Lung (tissue), 12 donors: ENCODE results near the gene TAF11L2. TPM values are rescaled to one million over a fixed set of nuclear protein-coding genes. Genes with fewer than 3 reads are reported as not detected.
"Not testable (repeated sequence)": the region's sequence is repeated elsewhere in the genome, so short reads cannot be mapped to it uniquely, and the experiment has no call there.

Source experiments
- ATAC-seq: fragments of 200-7000 bp; cut with Tn5 transposase; one replicate; pipeline ENCODE4 v1.9.1; 2020; ENCODE audit warnings: moderate number of reproducible peaks; ENCODE audit not compliant: insufficient read depth, low FRiP score
- DNase-seq, 3 donors: peaks; one replicate each; pipeline ENCODE4 v3.0.0-alpha.2; 2013 to 2017
- H3K27ac ChIP-seq, 2 donors: one replicate each; pipeline ENCODE4 v1.5.1; 2013; ENCODE audit warnings: mild to moderate bottlenecking in 2 of 2, moderate library complexity in 2 of 2, control low read depth in 1 of 2, inconsistent platforms in 1 of 2, low read depth in 1 of 2, low read length in 1 of 2
- H3K27me3 ChIP-seq, 3 donors: one replicate each; pipeline ENCODE4 v1.5.1; 2013; ENCODE audit warnings: low read length in 2 of 3; ENCODE audit not compliant: control insufficient read depth in 3 of 3, insufficient read depth in 3 of 3
- H3K36me3 ChIP-seq, 4 donors: one replicate each; pipeline ENCODE4 v1.5.1; 2013; ENCODE audit warnings: low read length in 4 of 4, mild to moderate bottlenecking in 1 of 4, moderate library complexity in 1 of 4; ENCODE audit not compliant: control insufficient read depth in 4 of 4, insufficient read depth in 4 of 4
- H3K4me1 ChIP-seq, 5 donors: one replicate each; pipeline ENCODE4 v1.5.1; 2013; ENCODE audit warnings: low read length in 5 of 5, mild to moderate bottlenecking in 2 of 5, moderate library complexity in 1 of 5; ENCODE audit not compliant: control insufficient read depth in 5 of 5, insufficient read depth in 5 of 5
- H3K4me3 ChIP-seq: one replicate; pipeline ENCODE4 v1.5.1; 2013; ENCODE audit warnings: mild to moderate bottlenecking, control low read depth, moderate library complexity
- H3K9ac ChIP-seq, 2 donors: one replicate each; pipeline ENCODE4 v1.5.1; 2013; ENCODE audit warnings: low read length in 2 of 2, control low read depth in 1 of 2; ENCODE audit not compliant: insufficient read depth in 1 of 2
- H3K9me3 ChIP-seq, 4 donors: one replicate each; pipeline ENCODE4 v1.5.1; 2013; ENCODE audit warnings: low read length in 3 of 4, mild to moderate bottlenecking in 1 of 4, moderate library complexity in 1 of 4; ENCODE audit not compliant: control insufficient read depth in 4 of 4, insufficient read depth in 3 of 4
- WGBS, 2 donors: extraction: QIAGEN DNeasy Blood & Tissue Kit; methylation state at CpG; one replicate each; pipeline ENCODE4 v1.1.7; 2013; 5-methylcytosine and 5-hydroxymethylcytosine counted together
- polyA plus RNA-seq, 2 donors: library from polyadenylated mRNA; stranded (reverse); fragments of 200-250 nt; gene quantifications; one replicate each; pipeline ENCODE4 v1.2.1, GENCODE V29; 2013
- total RNA-seq, 2 donors: library from RNA; depleted of rRNA in 1 of 2; stranded (reverse); fragments of >200 nt in 1 of 2; gene quantifications; one replicate each; pipeline ENCODE4 v1.2.1, GENCODE V29; 2014 to 2021
- TF ChIP-seq, protein P1 (sequence below): IDR thresholded peaks from 2 replicates; pipeline ENCODE4 v1.5.1; 2012; ENCODE audit warnings: mild to moderate bottlenecking; ENCODE audit errors: control extremely low read depth, extremely low read depth
- donor health status: control.
- donor health status: control.
- donor health status: Bipolar disorder and iron deficiency.
- donor health status: healthy.
- donor health status: DM: yes; HTN: yes; CAD: no.

TAF11L2 gene
- total and polyA plus RNA-seq, 4 donors, result 0.29 TPM; not detected in 3

DNA sequence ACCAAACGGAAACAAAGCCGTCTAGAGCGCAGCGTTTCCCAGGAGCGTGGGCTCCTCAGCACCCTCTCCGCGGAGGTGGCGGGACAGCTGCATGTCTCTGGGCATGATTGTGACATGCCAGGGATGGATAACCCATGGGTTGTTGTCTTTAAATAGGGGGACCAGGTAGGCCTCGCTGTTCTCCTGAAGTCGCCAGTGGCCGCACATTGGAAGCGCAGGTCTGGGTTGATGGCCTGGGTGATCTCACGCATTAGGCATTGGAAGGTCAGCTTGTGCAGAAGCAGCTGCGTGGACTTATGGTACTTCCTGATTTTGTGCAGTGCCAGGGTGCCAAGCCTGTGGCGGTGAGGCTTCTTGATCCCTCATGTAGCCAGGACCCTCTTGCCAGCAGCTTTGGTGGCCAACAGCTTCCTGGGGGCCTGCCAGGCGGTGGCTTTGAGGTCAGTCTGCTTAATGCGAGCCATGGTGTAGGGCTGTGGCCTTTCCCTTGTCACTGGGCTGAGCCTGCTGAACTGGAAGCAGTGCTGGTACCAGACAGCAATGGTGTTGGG lies 13.8 kb downstream of the TAF11L2 start:
- Histone ChIP-seq H3K9me3 (no peaks in the 10 kb centered on the region), H3K27me3 (no peaks in the 10 kb centered on the region), H3K36me3 (no peaks in the 10 kb centered on the region), H3K4me1 (no peaks in the 10 kb centered on the region), H3K9ac (no peak overlapping the region), H3K4me3 (no peak overlapping the region), H3K27ac (no peak overlapping the region)
- TF ChIP-seq, protein P1, sequence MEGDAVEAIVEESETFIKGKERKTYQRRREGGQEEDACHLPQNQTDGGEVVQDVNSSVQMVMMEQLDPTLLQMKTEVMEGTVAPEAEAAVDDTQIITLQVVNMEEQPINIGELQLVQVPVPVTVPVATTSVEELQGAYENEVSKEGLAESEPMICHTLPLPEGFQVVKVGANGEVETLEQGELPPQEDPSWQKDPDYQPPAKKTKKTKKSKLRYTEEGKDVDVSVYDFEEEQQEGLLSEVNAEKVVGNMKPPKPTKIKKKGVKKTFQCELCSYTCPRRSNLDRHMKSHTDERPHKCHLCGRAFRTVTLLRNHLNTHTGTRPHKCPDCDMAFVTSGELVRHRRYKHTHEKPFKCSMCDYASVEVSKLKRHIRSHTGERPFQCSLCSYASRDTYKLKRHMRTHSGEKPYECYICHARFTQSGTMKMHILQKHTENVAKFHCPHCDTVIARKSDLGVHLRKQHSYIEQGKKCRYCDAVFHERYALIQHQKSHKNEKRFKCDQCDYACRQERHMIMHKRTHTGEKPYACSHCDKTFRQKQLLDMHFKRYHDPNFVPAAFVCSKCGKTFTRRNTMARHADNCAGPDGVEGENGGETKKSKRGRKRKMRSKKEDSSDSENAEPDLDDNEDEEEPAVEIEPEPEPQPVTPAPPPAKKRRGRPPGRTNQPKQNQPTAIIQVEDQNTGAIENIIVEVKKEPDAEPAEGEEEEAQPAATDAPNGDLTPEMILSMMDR, result no peak
- WGBS, 2 donors, result 92 to 93% methylated on average over 17 of the region's 17 CpGs
- ATAC-seq (no peak), DNase-seq (no peak)

GRCh38 chr5:17517526-17517925 lies 19.5 kb downstream of the TAF11L2 start:
- ATAC-seq, H3K9ac ChIP-seq, H3K27ac ChIP-seq, H3K36me3 ChIP-seq, H3K4me1 ChIP-seq, H3K9me3 ChIP-seq, H3K27me3 ChIP-seq, H3K4me3 ChIP-seq, DNase-seq: not testable (repeated sequence)
- 84 to 86% methylated on average over 8 to 9 of the region's 12 CpGs for WGBS, 2 donors

GRCh38 chr5:17518067-17518466 lies 20.0 kb downstream of the TAF11L2 start, which contains the start of gene TAF11L3:
Gene TAF11L3, plus strand, starts transcription at chr5:17518367.
- not testable (repeated sequence) for H3K27ac ChIP-seq, DNase-seq, H3K4me1 ChIP-seq, H3K27me3 ChIP-seq, H3K36me3 ChIP-seq, ATAC-seq, H3K9ac ChIP-seq, H3K9me3 ChIP-seq, H3K4me3 ChIP-seq
- WGBS, 2 donors, result no CpG with 5 or more reads among the region's 15 CpGs

GRCh38 chr5:17519508-17519907 lies 21.5 kb downstream of the TAF11L2 start:
- not testable (repeated sequence) for H3K27ac ChIP-seq, ATAC-seq, H3K9ac ChIP-seq, H3K4me1 ChIP-seq, H3K36me3 ChIP-seq, H3K9me3 ChIP-seq, H3K27me3 ChIP-seq, DNase-seq, H3K4me3 ChIP-seq
- 91 to 96% methylated on average over 8 of the region's 14 CpGs for WGBS, 2 donors

DNA sequence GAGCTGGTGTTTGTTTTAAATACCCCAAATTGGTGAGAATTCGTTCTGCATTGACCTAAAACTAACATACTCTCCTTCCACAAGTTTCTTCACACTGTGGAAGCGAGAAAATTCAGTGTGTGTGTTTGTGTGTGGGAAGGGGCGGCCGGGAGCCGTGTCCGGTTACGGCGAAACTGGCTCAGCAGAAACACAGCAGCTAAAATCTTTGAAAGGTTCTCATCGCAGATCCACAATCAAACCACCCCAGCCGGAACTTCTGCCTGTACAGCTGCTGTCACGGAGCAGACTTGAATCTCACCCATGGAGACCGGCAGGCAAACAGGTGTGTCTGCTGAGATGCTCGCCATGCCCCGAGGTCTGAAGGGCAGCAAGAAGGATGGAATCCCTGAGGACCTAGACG lies 23.5 kb downstream of the TAF11L2 start, which contains the start of gene TAF11L4:
Gene TAF11L4 (plus strand): TSS at position 301 of the 400 bp plus-strand sequence.
- DNase-seq, H3K27ac ChIP-seq, H3K4me1 ChIP-seq, H3K9me3 ChIP-seq, H3K9ac ChIP-seq, H3K27me3 ChIP-seq, H3K4me3 ChIP-seq, H3K36me3 ChIP-seq, ATAC-seq: not testable (repeated sequence)
- no CpG with 5 or more reads among the region's 15 CpGs for WGBS, 2 donors

- H3K4me1 ChIP-seq, result not testable (repeated sequence)
- WGBS, 2 donors, result no CpG with 5 or more reads among the region's 15 CpGs
Observed at GRCh38 chr5:17524935-17525334, 26.9 kb downstream of the TAF11L2 start, which contains the start of gene TAF11L5. Gene TAF11L5, plus strand, starts transcription at chr5:17525235.

GRCh38 chr5:17526504-17526903 lies 28.5 kb downstream of the TAF11L2 start:
- not testable (repeated sequence) for H3K4me3 ChIP-seq, H3K4me1 ChIP-seq, H3K9ac ChIP-seq, H3K27me3 ChIP-seq, H3K9me3 ChIP-seq, ATAC-seq, DNase-seq, H3K27ac ChIP-seq, H3K36me3 ChIP-seq
- 93 to 96% methylated on average over 9 of the region's 17 CpGs for WGBS, 2 donors

More at GRCh38 chr5:17524935-17525334, 26.9 kb downstream of the TAF11L2 start, which contains the start of gene TAF11L5:
- H3K9ac ChIP-seq, H3K9me3 ChIP-seq, DNase-seq, H3K27ac ChIP-seq, ATAC-seq, H3K36me3 ChIP-seq, H3K4me3 ChIP-seq, H3K27me3 ChIP-seq: not testable (repeated sequence)
